Activated CD4-positive, alpha-beta T cell treated with anti-CD3 and anti-CD28 coated beads for 36 hours (primary cell): ENCODE measurements around the gene SRSF3. TPM values are rescaled to one million over a fixed set of nuclear protein-coding genes. Genes with fewer than 3 reads are reported as not detected.

ENCODE experiments used
- ATAC-seq: fragments of 200-7000 bp; cut with Tn5 transposase; one replicate; pipeline ENCODE4 v1.10.0; 2021; ENCODE audit warnings: mild to moderate bottlenecking, moderate library complexity
- CTCF ChIA-PET: fragments of 350-600 bp; sonication (Branson Sonifier 250); formaldehyde crosslinking; loops from one replicate; lab custom pipeline; 2021; ENCODE audit warnings: antibody characterized with exemption; lab: Charles Lee
- POLR2A ChIA-PET: fragments of 350-600 bp; sonication (Branson Sonifier 250); formaldehyde crosslinking; loops from one replicate; lab custom pipeline; 2021; ENCODE audit warnings: antibody characterized with exemption, inconsistent platforms; lab: Charles Lee
- DNase-seq: peaks from one replicate; pipeline ENCODE4 v3.0.0-alpha.2; 2020
- H3K27ac Mint-ChIP-seq: one replicate; pipeline ENCODE4 v1.8.0; 2021; ENCODE audit warnings: mixed read lengths
- H3K27me3 Mint-ChIP-seq: one replicate; pipeline ENCODE4 v1.8.0; 2021; ENCODE audit warnings: mixed read lengths
- H3K36me3 Mint-ChIP-seq: one replicate; pipeline ENCODE4 v1.8.0; 2021; ENCODE audit warnings: low read depth, mixed read lengths
- H3K4me1 Mint-ChIP-seq: one replicate; pipeline ENCODE4 v1.8.0; 2021; ENCODE audit warnings: mixed read lengths
- H3K4me3 Mint-ChIP-seq: one replicate; pipeline ENCODE4 v1.8.0; 2021; ENCODE audit warnings: mild to moderate bottlenecking, moderate library complexity, mixed read lengths
- H3K9me3 Mint-ChIP-seq: one replicate; pipeline ENCODE4 v1.8.0; 2021; ENCODE audit warnings: low read depth, mixed read lengths
- intact Hi-C, 2 experiments: fragments of 100-400 bp; cut with DNase I in 1 of 2; cut with micrococcal nuclease in 1 of 2; formaldehyde crosslinking; loops; one replicate each; pipeline versions ENCODE4 v1.14.2 to v1.15.1; 2022 to 2024; cut with DNase I, micrococcal nuclease
- total RNA-seq, 2 experiments: library from RNA; stranded (reverse); gene quantifications; one replicate each; pipeline ENCODE4 v1.2.3, GENCODE V29; 2021

SRSF3 gene
- total RNA-seq, 2 experiments from 2014 or later, result 298 to 464 TPM

DNA sequence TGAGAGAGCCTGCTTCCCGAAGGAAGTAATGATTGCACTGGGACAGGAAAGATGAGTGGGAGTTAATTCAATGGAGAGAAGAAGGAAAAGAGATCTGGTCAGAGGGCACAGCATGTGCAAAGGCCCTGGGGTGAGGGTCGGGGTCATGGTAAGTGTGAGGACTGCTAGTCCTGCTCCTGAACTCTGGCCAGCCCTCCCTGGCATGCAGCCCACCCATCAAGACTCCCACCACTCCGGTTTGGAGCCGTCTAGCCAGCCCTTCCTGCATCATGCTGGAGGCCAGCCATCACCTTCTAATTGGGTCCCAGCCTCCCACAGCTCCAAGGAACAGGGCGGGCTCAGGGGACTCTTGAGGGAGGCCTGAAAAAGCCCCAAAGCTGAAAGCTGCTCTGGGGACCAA lies 42.1 kb downstream of the SRSF3 start:
- no peak overlapping the region for H3K4me3 Mint-ChIP-seq
- no peaks in the 10 kb centered on the region for H3K9me3 Mint-ChIP-seq
- no peaks in the 10 kb centered on the region for H3K27me3 Mint-ChIP-seq
- ChIA-PET CTCF (interaction anchor here (0.9 to 1.4 kb wide), 3 partner anchors 12 to 123 kb away, joined by 3 read pairs; no protein-coding TSS in a partner anchor), POLR2A (no interaction called here)
- H3K36me3 Mint-ChIP-seq, result no peaks in the 10 kb centered on the region
- H3K27ac Mint-ChIP-seq, result no peak overlapping the region
- no peak for ATAC-seq
- DNase-seq, result no peak
- no peaks in the 10 kb centered on the region for H3K4me1 Mint-ChIP-seq
- intact Hi-C loops, result no loop called here

DNA sequence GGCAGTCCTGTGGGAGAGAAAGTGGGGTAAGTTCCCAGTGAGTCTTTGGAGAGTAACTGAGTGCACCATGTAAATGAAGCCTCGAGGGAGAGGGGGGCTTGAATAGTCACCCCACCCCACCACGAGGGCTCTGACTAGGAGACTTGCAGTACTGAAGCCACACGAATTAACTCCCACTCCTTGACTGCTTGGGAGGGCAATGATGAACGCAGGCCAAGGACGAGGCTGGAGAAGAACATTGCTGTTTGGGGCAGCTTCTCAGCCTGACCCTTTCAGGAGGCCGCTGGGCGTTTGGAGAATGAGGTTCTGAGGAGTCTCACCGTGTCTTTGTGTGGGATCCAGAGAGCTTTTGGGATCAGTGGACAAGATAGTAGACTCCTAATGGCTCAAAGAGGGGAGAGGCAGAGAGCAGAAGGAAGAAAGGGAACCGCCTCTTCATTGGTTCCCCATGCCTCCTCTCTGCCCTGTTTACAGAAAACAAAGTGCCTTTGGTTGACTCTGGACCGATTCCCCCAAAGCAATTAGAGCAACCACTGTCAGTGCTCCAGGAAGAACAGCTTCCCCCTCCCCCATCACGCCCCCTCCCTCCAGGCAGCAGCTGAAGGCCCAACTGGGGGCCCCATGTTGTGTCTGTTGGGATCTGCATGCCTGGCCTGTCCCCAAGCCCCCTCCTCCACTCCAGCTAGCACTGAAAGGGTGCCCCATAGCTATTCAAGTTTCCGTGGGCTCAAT lies 42.7 kb downstream of the SRSF3 start:
- intact Hi-C loops, result no loop called here
- H3K36me3 Mint-ChIP-seq, result no peaks in the 10 kb centered on the region
- ATAC-seq (no peak), DNase-seq (no peak)
- POLR2A ChIA-PET, result no interaction called here
- H3K4me3 Mint-ChIP-seq, result no peak overlapping the region
- H3K27me3 Mint-ChIP-seq, result no peaks in the 10 kb centered on the region
- H3K4me1 Mint-ChIP-seq, result no peaks in the 10 kb centered on the region
- H3K9me3 Mint-ChIP-seq, result no peaks in the 10 kb centered on the region
- no peak overlapping the region for H3K27ac Mint-ChIP-seq
- CTCF ChIA-PET, result interaction anchor here (0.7 to 1.4 kb wide), 4 partner anchors 13 to 122 kb away, joined by 3 read pairs; no protein-coding TSS in a partner anchor

DNA sequence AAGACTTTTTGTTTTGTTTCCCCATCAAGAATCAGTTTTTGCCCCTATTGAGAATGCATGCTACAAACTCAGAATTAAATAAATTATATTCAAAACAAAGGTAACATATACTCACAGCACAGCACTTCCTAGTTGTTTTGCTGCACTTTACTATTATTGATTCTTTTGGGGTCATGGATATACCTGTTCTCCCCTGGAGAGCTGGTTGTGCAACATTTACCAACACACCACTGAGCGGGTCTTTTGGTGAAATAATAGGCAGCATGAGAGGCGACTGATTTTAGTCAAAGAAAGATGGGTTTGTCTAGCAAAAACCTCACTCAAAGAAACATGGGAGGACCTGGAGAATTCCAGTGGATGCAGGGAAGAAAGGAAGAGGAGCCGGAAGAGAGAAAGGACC lies 44.4 kb downstream of the SRSF3 start:
- intact Hi-C loops, result no loop called here
- no peak overlapping the region for H3K4me3 Mint-ChIP-seq

DNA sequence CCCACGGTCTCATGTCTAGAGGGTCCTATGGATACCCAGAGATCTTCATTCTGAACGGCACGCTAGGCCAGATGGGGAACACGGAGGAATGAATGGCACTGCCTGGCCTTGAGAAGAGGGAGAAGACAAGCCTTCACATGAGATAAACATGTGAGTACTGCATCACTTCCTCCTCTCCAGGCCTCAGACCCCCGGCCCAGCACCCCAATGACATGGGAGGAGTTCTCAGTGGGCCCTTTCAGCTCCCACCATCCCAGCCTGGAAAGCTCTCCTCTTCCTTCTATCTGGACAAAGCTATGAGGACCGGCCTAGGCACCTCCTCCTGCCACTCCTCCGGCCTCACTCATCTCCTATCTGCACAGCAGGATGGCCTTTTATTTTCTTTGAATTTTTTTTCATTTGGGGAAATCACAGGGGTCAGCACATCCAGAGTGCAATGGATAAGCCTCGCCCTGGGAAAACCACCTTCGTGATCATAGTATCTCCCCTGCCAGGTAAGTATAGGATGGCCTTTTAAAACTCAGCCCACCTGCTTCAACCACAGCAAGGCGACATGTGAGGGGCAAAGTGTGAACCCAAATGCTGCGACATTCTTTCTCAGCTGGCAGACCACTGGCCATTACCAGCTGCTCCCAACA lies 45.1 kb downstream of the SRSF3 start:
- Mint-ChIP-seq H3K27me3 (no peaks in the 10 kb centered on the region), H3K4me1 (no peaks in the 10 kb centered on the region), H3K4me3 (no peak overlapping the region), H3K36me3 (no peaks in the 10 kb centered on the region), H3K27ac (no peak overlapping the region), H3K9me3 (no peaks in the 10 kb centered on the region)
- POLR2A ChIA-PET, result no interaction called here
- ATAC-seq (no peak), DNase-seq (peak; percentile 47)
- intact Hi-C loops, result no loop called here
- CTCF ChIA-PET, result no interaction called here

More for the DNA sequence above, 44.4 kb downstream of the SRSF3 start:
- DNase-seq, result no peak
- ChIA-PET CTCF (no interaction called here), POLR2A (interaction anchor here (0.7 kb wide), 1 partner anchor 161 kb away, joined by 3 read pairs; no protein-coding TSS in a partner anchor)
- Mint-ChIP-seq H3K4me1 (no peaks in the 10 kb centered on the region), H3K27me3 (no peaks in the 10 kb centered on the region), H3K36me3 (no peaks in the 10 kb centered on the region), H3K27ac (no peak overlapping the region), H3K9me3 (no peaks in the 10 kb centered on the region)
- no peak for ATAC-seq

DNA sequence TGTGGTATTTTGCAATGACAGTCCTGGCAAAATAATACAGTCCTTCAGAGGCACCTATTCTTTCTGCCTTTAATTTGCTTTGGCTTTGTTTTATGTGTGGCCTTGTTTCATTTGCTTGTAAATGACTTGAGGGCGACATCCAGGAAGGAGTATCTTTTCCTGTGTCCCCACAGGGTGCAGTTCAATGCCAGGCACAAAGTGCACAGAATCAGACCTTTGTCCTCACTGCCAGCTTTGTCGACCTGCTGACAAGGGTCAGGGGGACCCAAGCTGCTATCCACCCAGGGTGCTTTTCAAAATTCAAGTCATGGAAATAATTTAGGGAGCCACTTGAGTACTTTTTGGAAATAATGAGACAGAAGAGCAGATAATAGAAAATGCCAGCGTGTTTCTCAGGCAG lies 47.4 kb downstream of the SRSF3 start:
- no peak for ATAC-seq
- no peaks in the 10 kb centered on the region for H3K9me3 Mint-ChIP-seq
- ChIA-PET POLR2A (no interaction called here), CTCF (interaction anchor here (1.0 to 1.8 kb wide), 3 partner anchors 23 to 141 kb away, joined by 3 to 6 read pairs (median 3); no protein-coding TSS in a partner anchor)
- no peaks in the 10 kb centered on the region for H3K4me1 Mint-ChIP-seq
- intact Hi-C loops, result no loop called here
- H3K27ac Mint-ChIP-seq, result no peak overlapping the region
- H3K4me3 Mint-ChIP-seq, result no peak overlapping the region
- DNase-seq, result no peak
- H3K36me3 Mint-ChIP-seq, result no peaks in the 10 kb centered on the region
- H3K27me3 Mint-ChIP-seq, result no peaks in the 10 kb centered on the region

DNA sequence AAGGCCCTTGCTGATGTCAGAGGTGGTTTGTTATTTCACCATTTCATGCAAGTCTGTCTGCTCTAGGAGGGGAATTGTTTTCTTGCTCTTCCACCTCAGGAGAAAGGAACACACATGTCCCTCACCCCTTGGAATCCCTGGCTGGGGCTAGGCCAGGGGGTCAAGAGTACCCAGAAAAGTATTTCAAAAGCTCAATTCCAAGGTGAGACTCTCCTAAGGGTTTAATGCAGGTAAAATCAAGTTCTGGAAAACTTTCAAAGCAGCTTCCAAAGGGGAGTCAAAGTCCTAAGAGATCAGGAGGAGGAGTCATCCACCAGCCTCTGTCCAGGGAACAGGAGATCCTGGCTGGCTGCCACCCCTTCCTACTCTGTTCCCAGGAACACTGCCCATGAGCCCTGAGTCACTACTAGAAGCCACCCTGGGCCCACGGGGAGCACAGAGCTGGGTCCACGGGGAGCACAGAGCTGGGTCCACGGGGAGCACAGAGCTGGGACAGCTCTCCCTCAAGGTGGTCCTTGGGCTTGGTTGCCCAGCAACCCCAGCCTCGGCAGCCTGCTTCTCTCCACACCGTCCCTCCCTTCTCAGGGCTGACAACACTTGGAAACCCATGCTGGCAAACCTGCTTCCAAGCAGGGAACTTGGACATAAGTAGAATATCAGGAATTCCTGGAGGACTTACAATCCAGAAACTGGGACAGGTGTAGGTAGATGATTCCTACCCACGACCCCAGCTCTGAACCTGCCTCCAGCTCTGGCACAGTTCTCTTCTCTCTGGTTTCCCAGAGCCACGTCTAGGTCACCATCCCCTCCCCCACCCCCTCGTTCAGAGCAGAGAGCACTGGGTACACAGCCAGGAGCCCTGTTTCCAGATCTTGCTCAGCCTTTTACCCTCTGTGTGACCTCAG lies 49.0 kb downstream of the SRSF3 start:
- DNase-seq (no peak), ATAC-seq (no peak)
- POLR2A ChIA-PET, result interaction anchor here (0.6 to 0.7 kb wide), 2 partner anchors 24 to 133 kb away, joined by 3 read pairs; no protein-coding TSS in a partner anchor
- H3K36me3 Mint-ChIP-seq, result no peaks in the 10 kb centered on the region
- CTCF ChIA-PET, result interaction anchor here (0.6 to 1.8 kb wide), 4 partner anchors 115 to 222 kb away, joined by 3 to 6 read pairs (median 4); no protein-coding TSS in a partner anchor
- no peak overlapping the region for H3K27ac Mint-ChIP-seq
- no peaks in the 10 kb centered on the region for H3K4me1 Mint-ChIP-seq
- intact Hi-C loops, result no loop called here
- H3K27me3 Mint-ChIP-seq, result no peaks in the 10 kb centered on the region
- no peaks in the 10 kb centered on the region for H3K9me3 Mint-ChIP-seq
- no peak overlapping the region for H3K4me3 Mint-ChIP-seq

DNA sequence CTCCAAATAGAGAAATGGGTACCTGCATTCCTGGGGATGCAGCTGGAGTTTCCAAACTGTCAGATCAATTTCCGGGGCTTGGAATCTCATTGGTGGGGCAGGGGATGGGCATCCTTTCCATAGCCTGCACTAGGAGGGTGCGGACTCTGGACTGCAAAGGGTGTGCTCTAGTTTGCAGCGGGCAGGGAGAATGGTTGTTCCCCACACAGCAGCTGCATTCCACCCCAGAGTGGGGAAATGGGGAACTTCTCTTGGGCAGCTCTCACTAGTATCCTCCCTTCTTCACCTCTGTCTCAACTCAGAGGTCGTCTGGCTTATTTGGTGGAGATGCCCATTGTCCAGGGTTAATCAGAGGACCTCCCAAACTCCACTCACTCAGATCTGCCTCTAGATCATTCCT lies 49.8 kb downstream of the SRSF3 start:
- Mint-ChIP-seq H3K4me3 (no peak overlapping the region), H3K27me3 (peaks cover 2% of the 10 kb centered on the region), H3K9me3 (no peaks in the 10 kb centered on the region), H3K27ac (no peak overlapping the region), H3K4me1 (no peaks in the 10 kb centered on the region), H3K36me3 (no peaks in the 10 kb centered on the region)
- DNase-seq (no peak), ATAC-seq (no peak)
- ChIA-PET POLR2A (no interaction called here), CTCF (interaction anchor here (0.9 to 1.5 kb wide), 2 partner anchors 20 to 116 kb away, joined by 4 read pairs; no protein-coding TSS in a partner anchor)
- intact Hi-C loops, result no loop called here

DNA sequence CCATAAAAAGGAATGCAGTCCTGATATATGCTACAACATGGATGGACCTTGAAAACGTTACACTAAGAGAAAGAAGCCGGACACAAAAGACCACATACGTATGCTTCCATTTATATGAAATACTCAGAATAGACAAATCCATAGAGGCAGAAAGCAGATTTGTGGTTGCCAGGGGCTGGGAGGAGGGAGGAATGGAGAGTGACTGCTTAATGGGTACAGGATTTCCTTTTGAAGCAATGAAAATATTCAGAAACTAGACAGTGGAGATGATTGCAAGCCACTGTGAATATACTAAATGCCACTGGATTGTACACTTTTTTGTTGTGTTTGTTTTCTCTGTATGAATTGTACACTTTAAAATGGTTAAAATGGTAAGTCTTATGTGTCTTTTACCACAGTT lies 54.9 kb downstream of the SRSF3 start:
- intact Hi-C loops, result no loop called here
- ChIA-PET POLR2A (no interaction called here), CTCF (interaction anchor here (1.2 kb wide), 1 partner anchor 110 kb away, joined by 3 read pairs; no protein-coding TSS in a partner anchor)
- no peak overlapping the region for H3K27ac Mint-ChIP-seq
- no peaks in the 10 kb centered on the region for H3K9me3 Mint-ChIP-seq
- no peaks in the 10 kb centered on the region for H3K4me1 Mint-ChIP-seq
- no peak for DNase-seq
- no peak overlapping the region for H3K4me3 Mint-ChIP-seq
- peaks cover 5% of the 10 kb centered on the region for H3K27me3 Mint-ChIP-seq
- no peaks in the 10 kb centered on the region for H3K36me3 Mint-ChIP-seq
- no peak for ATAC-seq

DNA sequence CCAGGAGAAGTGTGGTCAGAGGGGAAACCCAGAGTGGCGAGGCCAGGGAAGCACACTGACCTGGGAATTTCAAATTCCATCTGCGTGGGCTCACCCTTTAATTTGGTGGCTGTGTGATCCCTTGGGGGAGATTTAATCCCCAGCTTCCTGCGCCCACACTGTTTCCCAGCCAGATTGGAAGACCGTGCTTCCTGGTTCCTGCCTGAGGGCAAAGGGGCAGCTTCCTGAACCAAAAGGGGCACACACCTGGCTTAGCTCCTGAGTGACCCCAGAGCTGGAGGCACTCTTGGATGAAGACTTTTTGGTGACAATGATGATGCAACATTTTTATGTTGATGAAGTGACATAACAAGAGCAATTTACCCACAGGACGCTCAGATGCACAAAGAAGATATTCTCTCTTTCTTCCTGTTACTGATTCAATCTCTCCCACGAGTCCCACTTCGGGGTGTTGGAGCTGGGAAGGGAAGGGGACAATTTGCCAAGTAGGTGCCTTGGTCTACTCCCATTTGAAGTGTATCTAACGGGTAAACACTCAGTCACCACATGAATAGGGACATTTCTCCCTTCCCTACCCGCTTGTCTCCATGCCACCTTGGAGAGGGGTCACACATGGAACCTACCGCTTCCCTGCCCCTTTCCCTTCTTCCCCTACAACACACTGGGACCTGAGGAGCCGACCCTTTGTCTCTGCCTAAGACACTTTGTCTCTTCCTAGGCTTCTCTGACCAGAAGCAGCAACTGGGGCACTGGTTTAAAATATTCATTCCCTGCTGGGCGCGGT lies 55.7 kb downstream of the SRSF3 start:
- no peak for ATAC-seq
- Mint-ChIP-seq H3K4me1 (no peaks in the 10 kb centered on the region), H3K4me3 (no peak overlapping the region), H3K27ac (no peak overlapping the region), H3K27me3 (peaks cover 5% of the 10 kb centered on the region), H3K9me3 (no peaks in the 10 kb centered on the region), H3K36me3 (no peaks in the 10 kb centered on the region)
- ChIA-PET CTCF (interaction anchor here (0.6 to 1.2 kb wide), 3 partner anchors 57 to 169 kb away, joined by 3 to 4 read pairs (median 3); no protein-coding TSS in a partner anchor), POLR2A (no interaction called here)
- intact Hi-C loops, result no loop called here
- no peak for DNase-seq

DNA sequence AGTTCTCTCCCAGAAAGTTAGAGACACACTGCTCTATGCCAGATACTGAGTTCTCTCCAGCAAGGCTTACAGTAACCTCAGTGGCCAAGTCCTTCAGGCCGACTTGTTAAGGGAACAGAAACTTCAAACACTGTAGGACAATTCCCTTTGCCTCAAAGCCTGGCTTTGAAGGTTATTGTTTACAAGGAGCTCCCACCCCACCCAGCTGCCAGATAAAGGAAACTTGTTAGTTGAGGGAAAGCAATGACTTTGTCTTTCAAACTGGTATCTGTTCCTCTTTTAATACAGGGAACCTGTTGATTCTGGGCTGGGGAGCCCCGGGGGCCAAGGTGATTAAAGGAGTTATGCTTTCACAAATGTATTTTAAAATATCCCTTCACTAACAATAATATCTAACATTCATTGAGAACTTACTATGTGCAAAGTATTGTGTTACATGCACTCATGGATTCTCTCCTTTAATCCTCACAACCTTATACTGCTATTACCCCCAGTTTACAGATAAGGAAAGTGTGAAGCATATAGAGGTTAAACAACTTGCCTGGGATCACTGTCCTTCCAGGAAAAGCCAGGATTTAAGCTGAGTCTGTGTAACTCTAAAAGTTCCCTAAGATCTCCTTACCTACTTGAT lies 56.8 kb downstream of the SRSF3 start:
- Mint-ChIP-seq H3K36me3 (no peaks in the 10 kb centered on the region), H3K9me3 (no peaks in the 10 kb centered on the region), H3K27ac (no peak overlapping the region), H3K4me3 (no peak overlapping the region), H3K4me1 (no peaks in the 10 kb centered on the region), H3K27me3 (peaks cover 9% of the 10 kb centered on the region)
- ChIA-PET CTCF (interaction anchor here (0.6 to 0.7 kb wide), 2 partner anchors 170 to 220 kb away, joined by 3 to 4 read pairs; no protein-coding TSS in a partner anchor), POLR2A (no interaction called here)
- ATAC-seq (no peak), DNase-seq (no peak)
- intact Hi-C loops, result no loop called here
